ENCODE data around the gene KRTAP1-4. TPM values are rescaled to one million over a fixed set of nuclear protein-coding genes. Genes with fewer than 3 reads are reported as not detected.

Gene KRTAP1-4
- total RNA-seq, 1 experiment from 2014 or later: not detected

DNA sequence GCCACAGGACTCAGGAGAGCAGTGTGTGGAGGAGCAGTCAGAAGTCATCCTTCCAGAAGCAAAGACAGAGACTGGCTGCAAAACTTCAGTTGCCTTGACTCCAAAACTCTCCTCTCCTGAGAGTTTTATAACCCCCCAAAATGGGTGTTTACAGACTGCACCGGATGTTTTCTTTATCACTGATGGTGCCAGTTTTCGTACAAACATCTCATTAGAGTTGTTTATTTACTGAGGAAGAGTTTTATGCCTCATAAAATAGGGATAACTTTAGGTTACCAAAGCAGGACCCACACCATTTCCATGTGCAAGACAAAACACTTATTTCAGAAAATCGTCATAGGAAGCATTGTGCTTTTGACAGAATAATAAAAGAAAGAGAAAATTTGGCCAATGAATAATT is 45.8 kb downstream of the KRTAP1-4 start, which contains the start of gene KRT40:
TSS of gene KRT40 (minus strand) at position 101 of the 400 bp plus-strand sequence. CDS start at position 48, 53 bp downstream.
- H3K4me3 ChIP-seq: no peak within 1 kb of the TSS
- H3K27me3 ChIP-seq (replicated peaks): no peaks in the 10 kb centered on the region
- H3K36me3 ChIP-seq: no peaks in the 10 kb centered on the region
- no peaks in the 10 kb centered on the region for H3K4me1 ChIP-seq (replicated peaks)
- no peak for DNase-seq (ENCODE audit: low read depth in 1 of 2, low spot score in 2 of 2)
- no peaks in the 10 kb centered on the region for H3K9me3 ChIP-seq (replicated peaks)
- H3K27ac ChIP-seq: no peak within 1 kb of the TSS

DNA sequence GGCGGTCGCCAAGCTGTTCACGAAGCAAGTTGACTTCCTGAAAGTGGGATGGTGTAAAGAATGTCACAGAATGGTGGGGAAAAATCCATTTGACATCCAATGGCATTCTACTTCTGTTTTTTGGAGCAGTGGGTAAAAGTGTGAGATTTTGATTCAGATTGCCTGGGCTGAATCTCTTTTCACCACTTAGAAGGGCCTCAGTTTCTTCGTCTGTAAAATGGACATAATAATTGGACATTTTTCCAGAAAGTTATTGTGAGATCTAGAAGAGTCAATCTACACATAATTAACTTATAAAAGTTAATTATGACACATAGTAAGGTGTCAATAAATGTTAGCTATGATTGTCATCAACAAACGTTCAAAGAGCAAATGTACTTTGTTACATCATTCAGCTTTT is 48.9 kb downstream of the KRTAP1-4 start:
- Histone ChIP-seq H3K4me3 (no peak overlapping the region), H3K36me3 (no peaks in the 10 kb centered on the region), H3K27ac (no peak overlapping the region), H3K27me3 (replicated peaks) (no peaks in the 10 kb centered on the region), H3K9me3 (replicated peaks) (no peaks in the 10 kb centered on the region), H3K4me1 (replicated peaks) (no peaks in the 10 kb centered on the region)
- DNase-seq (ENCODE audit: low read depth in 1 of 2, low spot score in 2 of 2): no peak

DNA sequence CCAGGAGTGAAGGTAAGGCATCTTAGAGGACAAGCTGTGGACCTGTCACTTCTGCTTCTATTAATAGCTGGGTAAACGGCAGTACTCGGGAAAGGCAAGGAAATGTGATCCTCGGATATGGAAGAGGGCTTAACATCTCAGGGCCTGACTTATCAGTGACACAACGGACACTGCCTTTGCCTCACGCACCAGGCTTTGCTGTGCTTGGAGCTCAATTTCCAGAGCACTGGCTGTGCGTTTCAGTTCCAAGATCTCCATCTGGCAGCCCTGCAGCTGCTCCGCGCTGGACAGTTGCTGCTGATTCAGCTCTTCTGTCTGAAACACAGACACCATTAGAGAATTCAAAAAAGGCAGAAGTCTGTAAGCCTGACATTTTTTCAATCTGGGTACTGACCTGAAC is 49.4 kb downstream of the KRTAP1-4 start:
- no peak overlapping the region for H3K4me3 ChIP-seq
- no peak for DNase-seq (ENCODE audit: low read depth in 1 of 2, low spot score in 2 of 2)
- no peaks in the 10 kb centered on the region for H3K9me3 ChIP-seq (replicated peaks)
- no peaks in the 10 kb centered on the region for H3K27me3 ChIP-seq (replicated peaks)
- H3K27ac ChIP-seq: no peak overlapping the region
- no peaks in the 10 kb centered on the region for H3K4me1 ChIP-seq (replicated peaks)
- no peaks in the 10 kb centered on the region for H3K36me3 ChIP-seq

DNA sequence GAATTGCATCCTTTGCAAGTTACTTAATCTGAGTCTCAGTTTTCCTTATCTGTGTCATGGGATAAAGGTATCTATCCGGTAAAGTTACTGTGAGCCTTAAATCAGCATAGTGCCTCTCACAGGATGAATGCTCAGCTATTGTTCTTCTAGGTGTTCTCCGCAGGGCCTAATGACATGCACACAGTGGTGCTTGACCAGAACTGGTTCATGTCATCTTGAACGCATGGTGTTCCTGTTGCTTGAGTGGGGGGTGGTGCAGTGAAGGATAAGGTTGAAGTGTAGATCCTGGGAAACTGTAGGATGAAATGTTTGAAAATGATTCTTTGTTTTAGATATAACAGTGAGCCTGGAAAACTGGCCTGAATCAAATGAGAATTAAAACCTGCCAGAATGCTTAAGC is 49.9 kb downstream of the KRTAP1-4 start:
- DNase-seq (ENCODE audit: low read depth in 1 of 2, low spot score in 2 of 2): no peak
- H3K9me3 ChIP-seq (replicated peaks): no peaks in the 10 kb centered on the region
- H3K27me3 ChIP-seq (replicated peaks): no peaks in the 10 kb centered on the region
- H3K36me3 ChIP-seq: no peaks in the 10 kb centered on the region
- H3K4me3 ChIP-seq: no peak overlapping the region
- no peaks in the 10 kb centered on the region for H3K4me1 ChIP-seq (replicated peaks)
- no peak overlapping the region for H3K27ac ChIP-seq

Other genes with a start within 250 kb of the KRTAP1-4 start
- gene KRT27, start 247.6 kb downstream of the KRTAP1-4 start, total RNA-seq (2014; rRNA removed; shearing (Covaris generic)): not detected in 2 replicates
- gene KRT28, start 230.2 kb downstream of the KRTAP1-4 start, total RNA-seq (2014; rRNA removed; shearing (Covaris generic)): not detected in 2 replicates
- gene KRT10, start 207.6 kb downstream of the KRTAP1-4 start, total RNA-seq (2014; rRNA removed; shearing (Covaris generic)): 29.7 and 73.0 TPM in 2 replicates
- gene KRT12, start 163.0 kb downstream of the KRTAP1-4 start, total RNA-seq (2014; rRNA removed; shearing (Covaris generic)): not detected in 2 replicates
- gene KRT20, start 145.0 kb downstream of the KRTAP1-4 start, total RNA-seq (2014; rRNA removed; shearing (Covaris generic)): not detected in 2 replicates
- gene KRT23, start 92.5 kb downstream of the KRTAP1-4 start, total RNA-seq (2014; rRNA removed; shearing (Covaris generic)): not detected in 2 replicates
- not detected in 2 replicates for gene KRT39, start 63.2 kb downstream of the KRTAP1-4 start, total RNA-seq (2014; rRNA removed; shearing (Covaris generic))
- not detected in 2 replicates for gene KRT40, start 45.9 kb downstream of the KRTAP1-4 start, total RNA-seq (2014; rRNA removed; shearing (Covaris generic))
- gene KRTAP3-3, start 36.0 kb downstream of the KRTAP1-4 start, total RNA-seq (2014; rRNA removed; shearing (Covaris generic)): not detected in 2 replicates
- not detected in 2 replicates for gene KRTAP3-2, start 30.3 kb downstream of the KRTAP1-4 start, total RNA-seq (2014; rRNA removed; shearing (Covaris generic))
- not detected in 2 replicates for gene KRTAP3-1, start 21.1 kb downstream of the KRTAP1-4 start, total RNA-seq (2014; rRNA removed; shearing (Covaris generic))
- 0.45 and 2.5 TPM in 2 replicates for gene KRTAP1-5, start 3.0 kb downstream of the KRTAP1-4 start, total RNA-seq (2014; rRNA removed; shearing (Covaris generic))
- gene KRTAP1-3, start 4.7 kb upstream of the KRTAP1-4 start, total RNA-seq (2014; rRNA removed; shearing (Covaris generic)): not detected in 2 replicates
- gene KRTAP1-1, start 11.3 kb upstream of the KRTAP1-4 start, total RNA-seq (2014; rRNA removed; shearing (Covaris generic)): not detected in 2 replicates
- gene KRTAP2-1, start 17.1 kb upstream of the KRTAP1-4 start, total RNA-seq (2014; rRNA removed; shearing (Covaris generic)): not detected in 2 replicates
- gene KRTAP2-2, start 25.0 kb upstream of the KRTAP1-4 start, total RNA-seq (2014; rRNA removed; shearing (Covaris generic)): not detected in 2 replicates
- not detected in 2 replicates for gene KRTAP2-3, start 29.9 kb upstream of the KRTAP1-4 start, total RNA-seq (2014; rRNA removed; shearing (Covaris generic))
- gene KRTAP2-4, start 35.7 kb upstream of the KRTAP1-4 start, total RNA-seq (2014; rRNA removed; shearing (Covaris generic)): not detected in 2 replicates
- not detected in 2 replicates for gene KRTAP4-7, start 54.0 kb upstream of the KRTAP1-4 start, total RNA-seq (2014; rRNA removed; shearing (Covaris generic))
- gene KRTAP4-8, start 67.9 kb upstream of the KRTAP1-4 start, total RNA-seq (2014; rRNA removed; shearing (Covaris generic)): not detected in 2 replicates
- gene KRTAP4-16, start 72.0 kb upstream of the KRTAP1-4 start, total RNA-seq (2014; rRNA removed; shearing (Covaris generic)): not detected in 2 replicates
- not detected in 2 replicates for gene KRTAP4-9, start 75.2 kb upstream of the KRTAP1-4 start, total RNA-seq (2014; rRNA removed; shearing (Covaris generic))
- not detected in 2 replicates for gene KRTAP4-11, start 88.2 kb upstream of the KRTAP1-4 start, total RNA-seq (2014; rRNA removed; shearing (Covaris generic))
- not detected in 2 replicates for gene KRTAP4-12, start 94.0 kb upstream of the KRTAP1-4 start, total RNA-seq (2014; rRNA removed; shearing (Covaris generic))
- not detected in 2 replicates for gene KRTAP4-6, start 110.3 kb upstream of the KRTAP1-4 start, total RNA-seq (2014; rRNA removed; shearing (Covaris generic))
- not detected in 2 replicates for gene KRTAP4-5, start 119.6 kb upstream of the KRTAP1-4 start, total RNA-seq (2014; rRNA removed; shearing (Covaris generic))
- not detected in 2 replicates for gene KRTAP4-4, start 130.6 kb upstream of the KRTAP1-4 start, total RNA-seq (2014; rRNA removed; shearing (Covaris generic))
- not detected in 2 replicates for gene KRTAP4-3, start 138.0 kb upstream of the KRTAP1-4 start, total RNA-seq (2014; rRNA removed; shearing (Covaris generic))
- gene KRTAP4-2, start 148.0 kb upstream of the KRTAP1-4 start, total RNA-seq (2014; rRNA removed; shearing (Covaris generic)): not detected in 2 replicates
- not detected in 2 replicates for gene KRTAP4-1, start 154.7 kb upstream of the KRTAP1-4 start, total RNA-seq (2014; rRNA removed; shearing (Covaris generic))
- gene KRTAP9-1, start 159.7 kb upstream of the KRTAP1-4 start, total RNA-seq (2014; rRNA removed; shearing (Covaris generic)): not detected in 2 replicates
- gene KRTAP9-2, start 196.5 kb upstream of the KRTAP1-4 start, total RNA-seq (2014; rRNA removed; shearing (Covaris generic)): not detected in 2 replicates
- not detected in 2 replicates for gene KRTAP9-3, start 202.3 kb upstream of the KRTAP1-4 start, total RNA-seq (2014; rRNA removed; shearing (Covaris generic))
- not detected in 2 replicates for gene KRTAP9-8, start 207.8 kb upstream of the KRTAP1-4 start, total RNA-seq (2014; rRNA removed; shearing (Covaris generic))
- not detected in 2 replicates for gene KRTAP9-4, start 219.5 kb upstream of the KRTAP1-4 start, total RNA-seq (2014; rRNA removed; shearing (Covaris generic))
- not detected in 2 replicates for gene KRTAP9-9, start 225.2 kb upstream of the KRTAP1-4 start, total RNA-seq (2014; rRNA removed; shearing (Covaris generic))
- gene KRTAP9-6, start 235.2 kb upstream of the KRTAP1-4 start, total RNA-seq (2014; rRNA removed; shearing (Covaris generic)): not detected in 2 replicates
- not detected in 2 replicates for gene KRTAP9-7, start 245.5 kb upstream of the KRTAP1-4 start, total RNA-seq (2014; rRNA removed; shearing (Covaris generic))

Measured in SJSA1 (cell line).